ENCODE measurements around the gene GPR158.

The GPR158 gene

GRCh38 chr10:25600651-25601050 is 425.9 kb downstream of the GPR158 start:
- H3K27ac ChIP-seq: no peak overlapping the region
- H3K27me3 ChIP-seq (replicated peaks): no peaks in the 10 kb centered on the region
- in situ Hi-C loops (cut with HindIII; ENCODE audit: low pct_ligation_motif_present, low sequenced_read_pairs): no loop called here
- no peak for DNase-seq
- no peaks in the 10 kb centered on the region for H3K36me3 ChIP-seq (replicated peaks)
- TF ChIP-seq CTCF (IDR thresholded peaks at IDR 0.05; ENCODE audit: low read depth, low read length, missing control alignments): no peak
- no peak overlapping the region for H3K4me3 ChIP-seq (ENCODE audit: low read depth, low read length)

- no peaks in the 10 kb centered on the region for H3K27me3 ChIP-seq (replicated peaks)
- H3K4me3 ChIP-seq (ENCODE audit: low read depth, low read length): no peak overlapping the region
- no peak overlapping the region for H3K27ac ChIP-seq
- no peak for TF ChIP-seq CTCF (IDR thresholded peaks at IDR 0.05; ENCODE audit: low read depth, low read length, missing control alignments)
- no peak for DNase-seq
- in situ Hi-C loops (cut with HindIII; ENCODE audit: low pct_ligation_motif_present, low sequenced_read_pairs): no loop called here
- H3K36me3 ChIP-seq (replicated peaks): no peaks in the 10 kb centered on the region
These were observed 429.8 kb downstream of the GPR158 start for GRCh38 chr10:25604591-25604990.

- no peak for TF ChIP-seq CTCF (IDR thresholded peaks at IDR 0.05; ENCODE audit: low read depth, low read length, missing control alignments)
- Histone ChIP-seq H3K4me3 (ENCODE audit: low read depth, low read length) (no peak overlapping the region), H3K36me3 (replicated peaks) (no peaks in the 10 kb centered on the region), H3K27me3 (replicated peaks) (no peaks in the 10 kb centered on the region), H3K27ac (no peak overlapping the region)
- in situ Hi-C loops (cut with HindIII; ENCODE audit: low pct_ligation_motif_present, low sequenced_read_pairs): no loop called here
- DNase-seq: no peak
These were observed 439.9 kb downstream of the GPR158 start for GRCh38 chr10:25614652-25615051.

- H3K4me3 ChIP-seq (ENCODE audit: low read depth, low read length): no peak overlapping the region
- H3K27me3 ChIP-seq (replicated peaks): no peaks in the 10 kb centered on the region
- no peaks in the 10 kb centered on the region for H3K36me3 ChIP-seq (replicated peaks)
- no peak for TF ChIP-seq CTCF (IDR thresholded peaks at IDR 0.05; ENCODE audit: low read depth, low read length, missing control alignments)
- DNase-seq: no peak
- in situ Hi-C loops (cut with HindIII; ENCODE audit: low pct_ligation_motif_present, low sequenced_read_pairs): no loop called here
- no peak overlapping the region for H3K27ac ChIP-seq
These were observed 441.1 kb downstream of the GPR158 start for GRCh38 chr10:25615926-25616325.

DNA sequence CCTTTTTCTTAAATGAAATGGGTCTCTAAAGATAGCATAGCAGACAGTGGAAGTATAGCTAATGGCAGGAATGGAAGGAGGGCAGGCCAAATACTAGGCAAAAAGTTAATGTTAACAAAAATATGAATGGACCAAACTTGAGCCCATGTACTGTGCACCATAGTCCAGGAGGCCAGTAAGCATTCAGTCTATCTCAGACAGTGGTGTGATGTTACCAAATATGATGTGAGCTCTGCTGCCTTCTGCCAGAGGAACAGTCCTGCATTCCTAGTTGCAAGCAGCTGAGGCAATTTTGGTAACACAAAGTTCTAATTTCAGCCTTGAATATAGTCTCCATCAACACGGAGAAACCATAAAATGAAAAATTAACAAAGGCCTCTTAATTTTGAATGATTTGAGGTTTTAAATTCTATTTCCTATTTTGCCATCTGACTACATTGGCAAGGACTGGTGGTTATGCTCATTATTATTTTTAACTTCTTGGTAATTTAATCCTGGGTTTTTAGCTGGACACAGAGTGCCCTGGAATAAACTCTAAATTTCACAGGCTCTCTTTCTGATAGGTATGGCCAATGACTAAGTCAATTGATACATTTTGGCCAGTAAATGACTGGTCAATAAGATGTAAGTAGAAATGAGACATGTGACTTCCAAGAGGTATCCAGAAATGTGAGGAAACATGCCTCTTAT is 442.2 kb downstream of the GPR158 start:
- in situ Hi-C loops (cut with HindIII; ENCODE audit: low pct_ligation_motif_present, low sequenced_read_pairs): no loop called here
- Histone ChIP-seq H3K27me3 (replicated peaks) (no peaks in the 10 kb centered on the region), H3K36me3 (replicated peaks) (no peaks in the 10 kb centered on the region), H3K4me3 (ENCODE audit: low read depth, low read length) (no peak overlapping the region), H3K27ac (no peak overlapping the region)
- no peak for TF ChIP-seq CTCF (IDR thresholded peaks at IDR 0.05; ENCODE audit: low read depth, low read length, missing control alignments)
- DNase-seq: no peak

- in situ Hi-C loops (cut with HindIII; ENCODE audit: low pct_ligation_motif_present, low sequenced_read_pairs): no loop called here
- Histone ChIP-seq H3K4me3 (ENCODE audit: low read depth, low read length) (no peak overlapping the region), H3K27me3 (replicated peaks) (no peaks in the 10 kb centered on the region), H3K36me3 (replicated peaks) (no peaks in the 10 kb centered on the region), H3K27ac (no peak overlapping the region)
- TF ChIP-seq CTCF (IDR thresholded peaks at IDR 0.05; ENCODE audit: low read depth, low read length, missing control alignments): no peak
- no peak for DNase-seq
These were observed 452.8 kb downstream of the GPR158 start for GRCh38 chr10:25627606-25628005.
